Ectodermal cell (in vitro differentiated cells): ENCODE results near the gene GRK1.
"Not testable (repeated sequence)": the region's sequence is repeated elsewhere in the genome, so short reads cannot be mapped to it uniquely, and the experiment has no call there.

ENCODE experiments used
- H3K27ac ChIP-seq: 2 replicates; pipeline ENCODE4 v1.7.0; 2013; ENCODE audit warnings: mild to moderate bottlenecking, low read depth, low read length; ENCODE audit not compliant: insufficient read depth, poor library complexity, severe bottlenecking
- H3K27me3 ChIP-seq: 2 replicates; pipeline ENCODE4 v1.7.0; 2013; ENCODE audit warnings: mild to moderate bottlenecking, low read length; ENCODE audit not compliant: insufficient read depth, control insufficient read depth, poor library complexity, severe bottlenecking
- H3K36me3 ChIP-seq: one replicate; pipeline ENCODE4 v1.7.0; 2013; ENCODE audit warnings: low read length; ENCODE audit not compliant: control insufficient read depth, insufficient read depth
- H3K4me1 ChIP-seq: one replicate; pipeline ENCODE4 v1.7.0; 2013; ENCODE audit warnings: low read length; ENCODE audit not compliant: control insufficient read depth, insufficient read depth
- H3K4me3 ChIP-seq: 2 replicates; pipeline ENCODE4 v1.7.0; 2013; ENCODE audit warnings: low read depth, low read length, control low read depth; ENCODE audit not compliant: insufficient read depth
- H3K9me3 ChIP-seq: 2 replicates; pipeline ENCODE4 v1.7.0; 2013; ENCODE audit warnings: mild to moderate bottlenecking, low read length, moderate library complexity; ENCODE audit not compliant: control insufficient read depth
- WGBS, 2 experiments: methylation state at CpG; one replicate each; pipeline ENCODE4 v1.1.7; 2013; ENCODE audit warnings: missing lambda C conversion rate in 2 of 2; 5-methylcytosine and 5-hydroxymethylcytosine counted together

Gene GRK1

GRCh38 chr13:113749967-113750366, 82.9 kb downstream of the GRK1 start:
- Histone ChIP-seq H3K4me1 (no peaks in the 10 kb centered on the region), H3K9me3 (no peaks in the 10 kb centered on the region), H3K36me3 (no peaks in the 10 kb centered on the region), H3K27ac (no peak overlapping the region), H3K27me3 (no peaks in the 10 kb centered on the region), H3K4me3 (no peak overlapping the region)
- 91 to 94% methylated on average over 11 of the region's 11 CpGs for WGBS, 2 experiments

DNA sequence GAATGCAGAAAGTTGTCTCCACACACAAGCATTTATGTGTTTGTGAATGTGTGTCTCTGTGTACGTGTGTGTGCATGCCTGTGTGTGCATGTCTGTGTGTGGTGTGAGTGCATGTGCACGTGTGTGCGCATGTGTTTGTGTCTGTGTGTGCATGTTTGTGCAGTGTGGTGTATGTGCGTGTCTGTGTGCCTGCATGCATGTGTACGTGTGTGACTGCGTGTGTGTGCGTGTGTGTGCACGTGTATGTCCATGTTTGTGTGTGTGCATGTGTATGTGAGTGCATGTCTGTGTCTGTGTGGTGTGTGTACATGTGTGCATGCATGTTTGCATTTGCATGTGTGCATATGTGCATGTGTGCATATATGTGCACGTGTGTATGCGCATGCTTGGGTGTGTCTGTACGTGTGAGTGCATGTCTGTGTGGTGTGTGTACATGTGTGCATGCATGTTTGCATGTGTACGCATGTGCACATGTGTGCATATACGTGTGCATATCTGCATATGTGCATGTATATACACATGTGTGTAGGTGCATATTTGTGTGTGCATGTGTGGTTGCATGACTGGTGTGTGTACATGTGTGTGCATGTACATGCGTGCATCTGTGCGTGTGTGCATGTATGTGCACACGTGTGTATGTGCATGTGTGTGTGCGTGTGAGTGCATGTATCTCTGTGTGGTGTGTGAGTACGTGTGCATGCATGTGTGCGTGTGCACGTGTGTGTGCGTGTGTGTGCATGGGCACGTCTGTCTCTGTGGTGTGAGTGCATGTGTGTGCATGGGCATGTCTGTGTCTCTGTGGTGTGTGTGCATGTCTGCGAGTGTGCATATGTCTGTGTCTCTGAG, 83.8 kb downstream of the GRK1 start:
- WGBS, 2 experiments: 91 to 92% methylated on average over 23 of the region's 23 CpGs
- Histone ChIP-seq H3K4me1 (no peaks in the 10 kb centered on the region), H3K9me3 (no peaks in the 10 kb centered on the region), H3K36me3 (no peaks in the 10 kb centered on the region), H3K27me3 (no peaks in the 10 kb centered on the region), H3K27ac (no peak overlapping the region), H3K4me3 (no peak overlapping the region)

DNA sequence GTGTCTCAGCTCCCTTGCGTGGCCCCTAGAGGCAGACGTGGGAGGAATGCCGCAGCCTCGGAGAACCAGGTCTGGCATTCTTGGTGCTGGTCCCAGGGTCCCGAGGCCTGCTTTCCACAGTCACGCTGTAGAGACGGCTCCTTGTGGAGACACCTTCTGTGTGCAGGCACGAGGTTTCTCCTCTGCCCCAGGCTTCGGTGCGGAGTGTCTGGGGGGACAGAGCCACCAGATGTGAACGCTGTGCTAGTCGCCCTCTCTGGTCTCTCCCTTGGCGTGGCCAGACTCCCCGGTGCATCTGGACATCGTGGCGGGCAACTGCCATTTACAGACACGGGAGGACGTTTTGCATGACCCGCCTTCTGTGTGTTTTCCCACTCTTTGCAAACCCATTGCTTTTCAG, 84.5 kb downstream of the GRK1 start:
- Histone ChIP-seq H3K36me3 (no peaks in the 10 kb centered on the region), H3K4me3 (no peak overlapping the region), H3K27me3 (no peaks in the 10 kb centered on the region), H3K9me3 (no peaks in the 10 kb centered on the region), H3K27ac (no peak overlapping the region), H3K4me1 (no peaks in the 10 kb centered on the region)
- WGBS, 2 experiments: 96% methylated on average over 19 of the region's 19 CpGs

- not testable (repeated sequence) for H3K27ac ChIP-seq, H3K9me3 ChIP-seq, H3K27me3 ChIP-seq, H3K36me3 ChIP-seq, H3K4me3 ChIP-seq, H3K4me1 ChIP-seq
- 93% methylated on average over 77 to 78 of the region's 78 CpGs for WGBS, 2 experiments
Observed at GRCh38 chr13:113752211-113752986, 85.4 kb downstream of the GRK1 start.

- Histone ChIP-seq H3K4me1 (no peaks in the 10 kb centered on the region), H3K27me3 (peaks cover 11% of the 10 kb centered on the region), H3K9me3 (no peaks in the 10 kb centered on the region), H3K27ac (no peak overlapping the region), H3K36me3 (no peaks in the 10 kb centered on the region), H3K4me3 (no peak overlapping the region)
- 84 to 90% methylated on average over 11 of the region's 11 CpGs for WGBS, 2 experiments
Observed at GRCh38 chr13:113753171-113753570, 86.2 kb downstream of the GRK1 start.

DNA sequence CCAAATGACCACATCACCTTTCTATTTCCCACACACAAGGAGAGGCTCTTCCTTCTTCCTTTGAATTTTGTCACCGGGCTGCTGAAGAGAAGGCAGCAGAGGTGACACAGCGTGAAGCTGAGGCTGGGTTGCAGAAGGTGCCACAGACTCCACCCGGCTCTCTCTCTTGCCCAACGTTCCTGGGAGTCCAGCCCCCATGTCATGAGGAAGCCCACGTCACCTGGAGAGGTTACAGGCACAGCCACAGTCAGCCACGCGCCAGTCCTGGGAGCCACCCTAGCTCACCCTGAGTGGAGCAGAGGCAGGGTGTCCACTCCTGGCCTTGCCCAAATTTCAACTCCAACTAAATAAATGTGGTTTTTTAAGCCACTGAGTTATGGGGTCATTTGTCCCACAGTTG, 87.2 kb downstream of the GRK1 start:
- peaks cover 22% of the 10 kb centered on the region for H3K27me3 ChIP-seq
- H3K36me3 ChIP-seq: no peaks in the 10 kb centered on the region
- no peak overlapping the region for H3K4me3 ChIP-seq
- peaks cover 2% of the 10 kb centered on the region for H3K4me1 ChIP-seq
- 92 to 93% methylated on average over 7 of the region's 7 CpGs for WGBS, 2 experiments
- H3K9me3 ChIP-seq: no peaks in the 10 kb centered on the region
- no peak overlapping the region for H3K27ac ChIP-seq

GRCh38 chr13:113754691-113755090, 87.7 kb downstream of the GRK1 start:
- WGBS, 2 experiments: 89 to 91% methylated on average over 15 of the region's 15 CpGs
- Histone ChIP-seq H3K4me3 (no peak overlapping the region), H3K27me3 (peaks cover 26% of the 10 kb centered on the region), H3K36me3 (no peaks in the 10 kb centered on the region), H3K9me3 (no peaks in the 10 kb centered on the region), H3K4me1 (peaks cover 2% of the 10 kb centered on the region), H3K27ac (no peak overlapping the region)

GRCh38 chr13:113756441-113757097, 89.5 kb downstream of the GRK1 start:
- WGBS, 2 experiments: 94 to 95% methylated on average over 20 of the region's 20 CpGs
- H3K4me3 ChIP-seq: no peak overlapping the region
- H3K36me3 ChIP-seq: no peaks in the 10 kb centered on the region
- no peaks in the 10 kb centered on the region for H3K9me3 ChIP-seq
- peaks cover 45% of the 10 kb centered on the region for H3K27me3 ChIP-seq
- H3K27ac ChIP-seq: no peak overlapping the region
- H3K4me1 ChIP-seq: peaks cover 2% of the 10 kb centered on the region

DNA sequence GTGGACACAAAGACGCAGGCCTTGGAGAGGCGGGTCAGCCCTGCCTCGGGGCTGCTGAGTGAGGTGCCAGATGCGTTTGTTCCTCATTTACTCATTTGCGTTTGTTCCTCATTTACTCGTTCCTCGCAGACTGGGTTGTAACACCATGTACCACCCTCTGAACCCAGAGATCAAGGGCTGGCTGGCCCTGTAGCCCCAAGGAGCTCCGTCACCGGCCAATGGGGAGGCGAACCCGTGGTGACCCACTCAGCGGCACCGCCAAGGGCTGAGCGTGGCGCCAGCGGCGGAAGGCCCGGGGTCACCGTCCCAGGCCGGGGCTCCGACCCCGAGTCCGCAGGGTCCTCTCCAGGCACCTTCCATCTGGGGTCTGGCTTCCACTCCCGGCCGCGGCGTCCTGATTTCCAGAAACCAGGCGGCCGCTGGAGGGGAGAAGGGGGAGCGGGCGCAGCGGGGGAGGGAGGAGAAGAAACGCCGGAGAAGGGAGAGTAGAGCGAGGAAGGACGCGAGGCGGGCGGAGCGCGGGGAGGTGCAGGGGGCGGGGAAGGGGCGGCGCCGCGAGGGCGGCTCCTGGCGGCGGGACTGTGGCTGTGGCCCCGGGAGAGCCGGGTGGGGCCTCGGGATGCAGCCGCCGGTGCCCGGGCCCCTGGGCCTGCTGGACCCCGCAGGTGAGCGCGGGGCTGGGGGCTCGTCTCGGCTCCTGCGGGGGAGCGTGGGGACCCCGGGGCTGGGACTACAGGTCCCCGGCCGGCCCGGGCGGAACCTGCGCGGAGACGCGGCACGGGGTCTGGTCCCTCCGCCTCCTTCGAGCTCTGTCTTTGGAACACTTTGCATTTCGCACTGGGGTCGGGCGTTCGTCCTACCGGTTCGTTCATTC, 91.9 kb downstream of the GRK1 start, which contains the start of gene TMEM255B:
TMEM255B (plus strand) TSS at position 576 of the 874 bp plus-strand sequence; CDS start at position 620, 44 bp downstream.
- H3K9me3 ChIP-seq: no peaks in the 10 kb centered on the region
- peak within 1 kb of the TSS; percentile 58 for H3K4me3 ChIP-seq
- H3K27ac ChIP-seq: no peak within 1 kb of the TSS
- H3K36me3 ChIP-seq: no peaks in the 10 kb centered on the region
- 2% methylated on average over 80 of the region's 80 CpGs for WGBS, 2 experiments
- peaks cover 2% of the 10 kb centered on the region for H3K4me1 ChIP-seq
- peaks cover 49% of the 10 kb centered on the region for H3K27me3 ChIP-seq
